ENCODE results near the gene SEC22A.
A peak's percentile ranks its signal among the peaks of the same experiment; 100 is the strongest.

Gene SEC22A

DNA sequence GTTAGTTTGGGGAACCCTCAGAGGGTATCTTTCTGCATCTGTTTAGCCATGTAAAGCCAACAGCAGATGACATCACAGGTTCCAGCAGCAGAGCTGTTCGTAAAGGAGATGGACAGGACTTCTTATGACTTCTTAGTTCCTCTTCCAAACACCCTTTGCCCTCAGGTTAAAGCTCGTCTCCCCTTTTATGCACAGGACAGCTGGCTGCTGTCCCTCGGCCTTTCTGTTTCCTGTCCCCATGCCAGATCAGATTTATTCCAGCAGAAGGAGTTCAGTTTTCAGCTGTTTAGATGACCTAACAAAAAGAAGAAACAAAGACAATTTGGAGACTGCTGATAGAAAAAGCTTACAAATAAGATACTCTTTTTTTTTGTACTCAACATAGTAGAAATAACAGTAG, 45.1 kb downstream of the SEC22A start:
- no peak for TF ChIP-seq ZFX (IDR thresholded peaks at IDR 0.05; ENCODE audit: borderline replicate concordance)
- TF ChIP-seq, protein P1, sequence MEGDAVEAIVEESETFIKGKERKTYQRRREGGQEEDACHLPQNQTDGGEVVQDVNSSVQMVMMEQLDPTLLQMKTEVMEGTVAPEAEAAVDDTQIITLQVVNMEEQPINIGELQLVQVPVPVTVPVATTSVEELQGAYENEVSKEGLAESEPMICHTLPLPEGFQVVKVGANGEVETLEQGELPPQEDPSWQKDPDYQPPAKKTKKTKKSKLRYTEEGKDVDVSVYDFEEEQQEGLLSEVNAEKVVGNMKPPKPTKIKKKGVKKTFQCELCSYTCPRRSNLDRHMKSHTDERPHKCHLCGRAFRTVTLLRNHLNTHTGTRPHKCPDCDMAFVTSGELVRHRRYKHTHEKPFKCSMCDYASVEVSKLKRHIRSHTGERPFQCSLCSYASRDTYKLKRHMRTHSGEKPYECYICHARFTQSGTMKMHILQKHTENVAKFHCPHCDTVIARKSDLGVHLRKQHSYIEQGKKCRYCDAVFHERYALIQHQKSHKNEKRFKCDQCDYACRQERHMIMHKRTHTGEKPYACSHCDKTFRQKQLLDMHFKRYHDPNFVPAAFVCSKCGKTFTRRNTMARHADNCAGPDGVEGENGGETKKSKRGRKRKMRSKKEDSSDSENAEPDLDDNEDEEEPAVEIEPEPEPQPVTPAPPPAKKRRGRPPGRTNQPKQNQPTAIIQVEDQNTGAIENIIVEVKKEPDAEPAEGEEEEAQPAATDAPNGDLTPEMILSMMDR (IDR thresholded peaks at IDR 0.05) = no peak
- no peak overlapping the region for H3K27ac ChIP-seq

DNA sequence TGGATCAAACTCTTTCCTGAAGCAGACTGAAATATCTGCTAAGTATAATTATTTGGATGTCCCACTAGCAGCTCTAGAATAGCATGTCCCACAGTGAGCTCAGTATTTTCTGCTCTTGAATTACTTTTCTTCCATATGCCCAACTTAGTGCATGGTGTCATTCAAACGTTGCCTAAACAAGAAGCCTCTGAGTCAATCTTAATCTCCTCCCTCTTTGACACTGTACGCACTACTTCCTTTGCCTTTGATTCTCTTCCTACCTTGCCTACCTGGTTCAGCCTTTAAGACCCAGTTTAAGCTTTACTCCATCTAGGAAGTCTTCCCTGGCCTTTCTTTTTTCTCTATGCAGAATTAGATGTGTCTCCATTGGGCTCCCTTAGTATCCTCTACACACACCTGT, 54.5 kb downstream of the SEC22A start:
- no peak overlapping the region for H3K27ac ChIP-seq
- TF ChIP-seq, protein P1 (IDR thresholded peaks at IDR 0.05) = no peak
- TF ChIP-seq ZFX (IDR thresholded peaks at IDR 0.05; ENCODE audit: borderline replicate concordance) = no peak

DNA sequence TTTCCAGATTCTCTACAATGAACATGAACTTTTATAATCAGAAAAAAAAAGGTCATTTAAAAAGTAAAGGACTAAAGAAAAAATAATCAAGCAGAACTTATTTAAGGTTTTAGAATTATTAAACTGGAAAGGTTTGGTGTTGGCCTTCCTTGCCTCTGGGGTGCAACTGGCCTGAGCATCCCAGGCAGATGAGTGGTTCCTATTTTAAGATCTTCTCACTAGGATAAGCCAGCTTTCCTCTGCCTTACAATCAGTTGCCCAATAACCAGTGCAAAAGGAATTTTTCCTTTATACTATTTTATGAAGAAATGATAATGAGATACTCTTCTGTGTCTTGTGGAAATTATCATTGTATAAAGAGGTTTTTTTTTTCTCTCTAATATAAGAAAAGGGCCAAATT, 56.6 kb downstream of the SEC22A start:
- TF ChIP-seq, protein P1 (IDR thresholded peaks at IDR 0.05) = no peak
- no peak for TF ChIP-seq ZFX (IDR thresholded peaks at IDR 0.05; ENCODE audit: borderline replicate concordance)
- H3K27ac ChIP-seq = no peak overlapping the region

DNA sequence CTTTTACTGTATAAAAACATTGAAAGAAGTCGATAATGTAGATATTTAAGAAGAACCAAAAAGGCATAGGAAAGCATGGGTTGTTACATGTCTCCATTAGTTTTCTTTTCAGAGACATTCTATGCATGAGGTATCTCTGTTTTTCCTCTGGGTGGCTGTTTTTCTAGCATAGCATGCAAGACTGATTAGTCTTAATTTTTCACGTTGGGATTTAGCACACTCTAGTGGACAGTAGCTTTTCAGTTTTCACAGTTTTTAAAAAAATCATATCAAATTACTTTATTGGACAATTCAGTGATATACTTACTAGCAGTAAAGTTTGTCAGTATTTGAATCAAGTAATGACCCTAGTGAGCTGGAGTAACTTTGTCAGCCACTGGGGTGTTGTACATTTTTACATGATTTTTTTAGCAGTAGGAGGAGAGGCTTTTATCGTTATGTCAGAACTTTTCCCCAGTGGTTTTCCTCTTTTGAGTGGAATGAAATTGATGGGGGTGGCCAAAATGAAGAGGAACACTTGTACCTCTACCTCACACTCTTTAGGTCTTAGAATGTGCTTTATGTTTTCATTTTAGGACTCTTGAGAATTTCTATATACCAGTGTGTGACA, 57.2 kb downstream of the SEC22A start:
- TF ChIP-seq ZFX (IDR thresholded peaks at IDR 0.05; ENCODE audit: borderline replicate concordance) = no peak
- TF ChIP-seq, protein P1 (IDR thresholded peaks at IDR 0.05) = peak; percentile 72
- no peak overlapping the region for H3K27ac ChIP-seq

DNA sequence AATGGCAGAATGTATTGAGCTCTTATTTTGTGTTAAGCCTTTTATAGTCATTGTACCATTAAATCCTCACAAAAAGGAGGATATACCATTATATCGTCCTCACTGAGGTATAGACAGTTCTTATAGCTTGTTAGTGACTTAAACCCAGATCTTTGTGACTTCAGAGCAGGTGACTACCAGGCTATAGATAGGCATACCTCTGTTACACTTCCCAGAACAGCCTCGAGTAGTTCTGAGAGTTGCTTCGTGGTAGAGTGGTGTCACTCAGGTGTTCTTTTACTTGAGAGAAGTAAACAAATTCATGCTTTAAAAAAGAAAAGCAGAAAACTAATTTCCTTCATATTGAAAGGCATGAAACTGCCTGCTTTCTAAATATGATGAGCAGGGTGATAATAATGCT, 59.9 kb downstream of the SEC22A start:
- TF ChIP-seq, protein P1 (IDR thresholded peaks at IDR 0.05) = no peak
- no peak for TF ChIP-seq ZFX (IDR thresholded peaks at IDR 0.05; ENCODE audit: borderline replicate concordance)

DNA sequence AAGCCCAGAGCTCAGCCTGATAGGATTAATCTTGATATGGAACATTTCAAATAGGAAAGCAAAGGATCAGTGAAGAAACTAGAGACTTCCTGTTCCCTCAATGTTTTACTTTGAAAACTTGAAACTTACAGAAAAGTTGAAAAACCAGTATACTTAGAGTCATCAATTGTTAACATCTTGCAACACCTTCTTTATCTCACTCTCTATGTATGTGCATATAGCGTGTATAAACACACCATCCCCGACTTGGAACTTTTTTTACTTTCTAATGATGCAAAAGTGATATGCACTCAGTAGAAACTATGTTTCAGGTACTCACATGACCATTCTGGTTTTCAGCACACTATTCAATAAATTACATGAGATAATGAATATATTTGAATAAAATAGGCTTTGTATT, 60.5 kb downstream of the SEC22A start:
- H3K27ac ChIP-seq = no peak overlapping the region
- TF ChIP-seq, protein P1 (IDR thresholded peaks at IDR 0.05) = no peak
- no peak for TF ChIP-seq ZFX (IDR thresholded peaks at IDR 0.05; ENCODE audit: borderline replicate concordance)

More for the DNA sequence above, 59.9 kb downstream of the SEC22A start:
- no peak overlapping the region for H3K27ac ChIP-seq

DNA sequence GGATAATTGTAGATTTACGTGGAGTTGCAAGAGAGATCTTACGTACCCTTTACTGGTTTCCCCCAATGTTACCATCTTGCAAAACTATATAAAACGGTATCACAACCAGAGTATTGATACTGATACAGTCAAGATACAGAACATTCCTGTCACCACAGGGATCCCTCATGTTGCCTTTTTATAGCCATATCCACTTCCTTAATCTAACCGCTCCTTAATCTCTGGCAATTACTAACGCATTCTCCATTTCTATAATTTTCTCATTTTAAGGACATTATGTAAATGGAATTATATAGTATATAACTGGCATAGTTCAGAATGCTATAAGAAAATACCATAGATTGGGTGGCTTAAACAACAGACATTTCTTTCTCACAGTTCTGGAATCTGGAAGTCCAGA, 61.1 kb downstream of the SEC22A start:
- no peak for TF ChIP-seq ZFX (IDR thresholded peaks at IDR 0.05; ENCODE audit: borderline replicate concordance)
- H3K27ac ChIP-seq = no peak overlapping the region

DNA sequence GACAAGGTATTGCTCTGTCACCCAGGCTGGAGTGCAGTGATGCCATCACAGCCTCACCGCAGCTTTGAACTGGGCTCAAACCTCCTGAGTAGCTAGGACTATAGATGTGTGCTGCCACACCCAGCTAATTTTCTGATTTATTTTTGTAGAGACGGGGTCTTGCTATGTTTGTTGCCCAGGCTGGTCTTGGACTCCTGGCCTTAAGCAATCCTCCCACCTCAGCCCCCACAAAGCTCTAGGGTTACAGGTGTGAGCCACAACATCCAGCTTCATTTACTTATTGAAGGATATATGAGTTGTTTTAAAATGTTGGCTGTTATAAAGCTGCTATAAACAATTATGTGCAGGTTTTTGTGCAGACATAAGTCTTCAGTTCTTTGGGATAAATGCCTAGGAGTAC, 62.2 kb downstream of the SEC22A start:
- no peak overlapping the region for H3K27ac ChIP-seq
- TF ChIP-seq, protein P1 (IDR thresholded peaks at IDR 0.05) = no peak
- no peak for TF ChIP-seq ZFX (IDR thresholded peaks at IDR 0.05; ENCODE audit: borderline replicate concordance)

All from 22Rv1 (cell line).